PC-9 (cell line): Measurements from ENCODE around the gene DNAAF2. TPM values are rescaled to one million over a fixed set of nuclear protein-coding genes. Genes with fewer than 3 reads are reported as not detected.

Experiments
- BruUV-seq: library from RNA; stranded (reverse); fragments of 400-500 nt; replicated peaks from 2 replicates; lab custom pipeline; 2021; lab: Mats Ljungman, UMichigan
- CTCF ChIA-PET: fragments of 300-600 bp; sonication (Branson Sonifier 250); formaldehyde crosslinking; loops from one replicate; lab custom pipeline; 2022; ENCODE audit warnings: antibody characterized with exemption; lab: Charles Lee
- POLR2A ChIA-PET: fragments of 300-600 bp; sonication (Branson Sonifier 250); formaldehyde crosslinking; loops from one replicate; lab custom pipeline; 2022; ENCODE audit warnings: antibody characterized with exemption; ENCODE audit not compliant: unreplicated experiment; lab: Charles Lee
- DNase-seq, 2 experiments: peaks; one replicate each; pipeline versions ENCODE4 v3.0.0 to v3.0.0-alpha.2; 2015 to 2022; ENCODE audit warnings: mixed read lengths in 1 of 2
- H2AFZ ChIP-seq: fragments of 200-600 bp; sonication (generic); 2 replicates; pipeline ENCODE4 v1.8.1; 2017; ENCODE audit warnings: antibody characterized with exemption
- H3F3A ChIP-seq: fragments of 200-600 bp; sonication (generic); 2 replicates; pipeline ENCODE4 v1.8.1; 2017; ENCODE audit warnings: antibody characterized with exemption, mild to moderate bottlenecking, low read depth; ENCODE audit not compliant: insufficient read depth
- H3K27ac ChIP-seq: fragments of 200-600 bp; sonication (generic); 2 replicates; pipeline ENCODE4 v1.6.1; 2016; ENCODE audit warnings: mixed run types
- H3K27me3 ChIP-seq: fragments of 200-600 bp; sonication (generic); 2 replicates; pipeline ENCODE4 v1.6.1; 2016; ENCODE audit warnings: low read depth, mixed run types; ENCODE audit not compliant: insufficient read depth
- H3K36me3 ChIP-seq: fragments of 200-600 bp; sonication (generic); 2 replicates; pipeline ENCODE4 v1.6.1; 2016; ENCODE audit warnings: low read depth, mixed run types
- H3K4me1 ChIP-seq: fragments of 200-600 bp; sonication (generic); replicated peaks from 2 replicates; pipeline ENCODE4 v1.6.1; 2016; ENCODE audit warnings: mixed run types; ENCODE audit not compliant: insufficient read depth
- H3K4me2 ChIP-seq: fragments of 200-600 bp; sonication (generic); 2 replicates; pipeline ENCODE4 v1.6.1; 2017; ENCODE audit warnings: mixed run types
- H3K4me3 ChIP-seq: fragments of 200-600 bp; sonication (generic); 2 replicates; pipeline ENCODE4 v1.6.1; 2016; ENCODE audit warnings: mixed run types
- H3K79me2 ChIP-seq: fragments of 200-600 bp; sonication (generic); 2 replicates; pipeline ENCODE4 v1.6.1; 2017; ENCODE audit warnings: low read depth, mixed run types
- H3K9me2 ChIP-seq: fragments of 200-600 bp; sonication (generic); 2 replicates; pipeline ENCODE4 v1.8.1; 2017; ENCODE audit warnings: mild to moderate bottlenecking; ENCODE audit not compliant: insufficient read depth
- H3K9me3 ChIP-seq: fragments of 200-600 bp; sonication (generic); 2 replicates; pipeline ENCODE4 v1.8.1; 2016; ENCODE audit warnings: low read depth; ENCODE audit not compliant: insufficient read depth
- H4K20me1 ChIP-seq: fragments of 200-600 bp; sonication (generic); 2 replicates; pipeline ENCODE4 v1.8.1; 2017; ENCODE audit not compliant: insufficient read depth
- CTCF ChIP-seq: fragments of 200-600 bp; sonication (generic); conservative IDR thresholded peaks from 2 replicates; pipeline ENCODE4 v1.6.1; 2017; ENCODE audit warnings: mixed run types, antibody characterized with exemption, mild to moderate bottlenecking, moderate library complexity
- EZH2 ChIP-seq: fragments of 200-600 bp; sonication (generic); IDR thresholded peaks from 2 replicates; pipeline ENCODE4 v1.8.0; 2017; ENCODE audit warnings: antibody characterized with exemption, low read depth
- intact Hi-C: fragments of 100-400 bp; cut with micrococcal nuclease; formaldehyde crosslinking; loops from one replicate; pipeline ENCODE4 v1.10.0; 2022; ENCODE audit not compliant: unreplicated experiment
- total RNA-seq: library from RNA; stranded (reverse); gene quantifications from 2 replicates; pipeline ENCODE4 v1.2.3, GENCODE V29; 2021

DNAAF2 gene
- total RNA-seq, 1 experiment from 2014 or later: 8.2 TPM

- ChIA-PET CTCF (no interaction called here), POLR2A (no interaction called here)
- no peak for DNase-seq
- TF ChIP-seq CTCF (no peak), EZH2 (no peak)
- Histone ChIP-seq H3K4me3 (no peak overlapping the region), H3K4me1 (peaks cover 19% of the 10 kb centered on the region), H3K27me3 (no peaks in the 10 kb centered on the region), H4K20me1 (0 out of 2 replicates have a peak, but pooled peaks cover 3% of the 10 kb centered on the region), H3K27ac (no peak overlapping the region), H3K79me2 (peaks cover 5% of the 10 kb centered on the region; the same call in 1 of the 2 replicates), H3K9me3 (no peaks in the 10 kb centered on the region), H2AFZ (no peak overlapping the region), H3K4me2 (no peak overlapping the region), H3K36me3 (no peaks in the 10 kb centered on the region), H3K9me2 (no peaks in the 10 kb centered on the region), H3F3A (peaks cover 33% of the 10 kb centered on the region)
- intact Hi-C loops: no loop called here
- BruUV-seq: no TSS peak
Measured at GRCh38 chr14:49653508-49653907, 18.5 kb upstream of the DNAAF2 start.

- Histone ChIP-seq H3K36me3 (peaks cover 20% of the 10 kb centered on the region; the same call in 1 of the 2 replicates), H4K20me1 (peaks cover 45% of the 10 kb centered on the region), H3K27me3 (no peaks in the 10 kb centered on the region), H2AFZ (no peak overlapping the region), H3K9me3 (no peaks in the 10 kb centered on the region), H3K4me1 (no peaks in the 10 kb centered on the region), H3K79me2 (peaks cover 68% of the 10 kb centered on the region), H3K4me2 (no peak overlapping the region), H3K4me3 (no peak overlapping the region), H3F3A (peaks cover 61% of the 10 kb centered on the region), H3K9me2 (no peaks in the 10 kb centered on the region), H3K27ac (0 out of 2 replicates have a peak overlapping the region, but pooled peaks have one; percentile 12)
- BruUV-seq: no TSS peak
- intact Hi-C loops: no loop called here
- ChIA-PET CTCF (no interaction called here), POLR2A (no interaction called here)
- no peak for DNase-seq
- TF ChIP-seq CTCF: no peak
- TF ChIP-seq EZH2: no peak
Measured at GRCh38 chr14:49642163-49642562, 7.1 kb upstream of the DNAAF2 start.

GRCh38 chr14:49641697-49642129 lies 6.7 kb upstream of the DNAAF2 start:
- TF ChIP-seq CTCF (no peak), EZH2 (no peak)
- H3K27me3 ChIP-seq: no peaks in the 10 kb centered on the region
- H3K4me3 ChIP-seq: no peak overlapping the region
- H3K27ac ChIP-seq: 0 out of 2 replicates have a peak overlapping the region, but pooled peaks have one; percentile 12
- peaks cover 69% of the 10 kb centered on the region for H3K79me2 ChIP-seq
- no peaks in the 10 kb centered on the region for H3K9me2 ChIP-seq
- BruUV-seq: no TSS peak
- peaks cover 46% of the 10 kb centered on the region for H4K20me1 ChIP-seq
- peaks cover 3% of the 10 kb centered on the region for H3K4me1 ChIP-seq
- H3K36me3 ChIP-seq: peaks cover 22% of the 10 kb centered on the region
- intact Hi-C loops: no loop called here
- DNase-seq: no peak
- peaks cover 56% of the 10 kb centered on the region for H3F3A ChIP-seq
- POLR2A ChIA-PET: no interaction called here
- no peak overlapping the region for H3K4me2 ChIP-seq
- CTCF ChIA-PET: no interaction called here
- H3K9me3 ChIP-seq: no peaks in the 10 kb centered on the region
- H2AFZ ChIP-seq: no peak overlapping the region
